ENCODE data around the gene TUBB3. TPM values are rescaled to one million over a fixed set of nuclear protein-coding genes. Genes with fewer than 3 reads are reported as not detected.
A peak's percentile ranks its signal among the peaks of the same experiment; 100 is the strongest.

Gene TUBB3
- total RNA-seq, 1 experiment from 2014 or later: 173 TPM

- ChIA-PET CTCF (interaction anchor here (1.2 kb wide), 1 partner anchor 11 kb away, joined by 4 read pairs; no protein-coding TSS in a partner anchor), POLR2A (no interaction called here), RAD21 (ENCODE audit: low non-redundant PET in 1 of 2, low total read pairs in 2 of 2, uncharacterized antibody in 2 of 2, unreplicated experiment in 2 of 2) (no interaction called here)
- DNase-seq (ENCODE audit: low read depth, low spot score) (no peak), ATAC-seq (no peak)
- Histone ChIP-seq H3K4me2 (ENCODE audit: low read length) (no peak overlapping the region), H3K9me3 (ENCODE audit: control insufficient read depth in 1 of 2, insufficient read depth in 1 of 2, low read depth in 1 of 2, low read length in 2 of 2) (no peaks in the 10 kb centered on the region), H3K4me1 (ENCODE audit: control insufficient read depth in 1 of 2, insufficient read depth in 2 of 2, low read length in 2 of 2) (no peaks in the 10 kb centered on the region), H3K79me2 (ENCODE audit: insufficient read depth, low read length) (peaks cover 3% of the 10 kb centered on the region; the same call in 1 of the 2 replicates), H3K27ac (ENCODE audit: low read depth, low read length) (no peak overlapping the region), H3K9me2 (ENCODE audit: insufficient read depth) (no peaks in the 10 kb centered on the region), H3K4me3 (replicated peaks in 1 of 2; ENCODE audit: low read depth in 1 of 2, low read length in 2 of 2) (no peak overlapping the region), H3K27me3 (ENCODE audit: insufficient read depth, low read length) (no peaks in the 10 kb centered on the region), H4K20me1 (ENCODE audit: insufficient read depth) (no peaks in the 10 kb centered on the region), H3K36me3 (ENCODE audit: control insufficient read depth in 1 of 2, insufficient read depth in 2 of 2, low read length in 2 of 2) (peaks cover 39 to 59% of the 10 kb centered on the region in 2 experiments), H3K9ac (ENCODE audit: low read length) (no peak overlapping the region), H2AFZ (ENCODE audit: low read depth, low read length, poor library complexity, severe bottlenecking) (no peak overlapping the region)
- intact Hi-C loops (cut with micrococcal nuclease): no loop called here
- no TSS peak for BruUV-seq (replicated peaks)
- TF ChIP-seq ZBTB33 (IDR thresholded peaks at IDR 0.05; ENCODE audit: extremely low read depth, insufficient replicate concordance, low read length) (no peak), EZH2 (IDR thresholded peaks at IDR 0.05) (no peak), EZH2phosphoT487 (IDR thresholded peaks at IDR 0.05; ENCODE audit: borderline replicate concordance) (no peak), ZFX (IDR thresholded peaks at IDR 0.05) (0 out of 2 replicates have a peak, but pooled peaks have one; percentile 3)
- TF ChIP-seq, protein P1, sequence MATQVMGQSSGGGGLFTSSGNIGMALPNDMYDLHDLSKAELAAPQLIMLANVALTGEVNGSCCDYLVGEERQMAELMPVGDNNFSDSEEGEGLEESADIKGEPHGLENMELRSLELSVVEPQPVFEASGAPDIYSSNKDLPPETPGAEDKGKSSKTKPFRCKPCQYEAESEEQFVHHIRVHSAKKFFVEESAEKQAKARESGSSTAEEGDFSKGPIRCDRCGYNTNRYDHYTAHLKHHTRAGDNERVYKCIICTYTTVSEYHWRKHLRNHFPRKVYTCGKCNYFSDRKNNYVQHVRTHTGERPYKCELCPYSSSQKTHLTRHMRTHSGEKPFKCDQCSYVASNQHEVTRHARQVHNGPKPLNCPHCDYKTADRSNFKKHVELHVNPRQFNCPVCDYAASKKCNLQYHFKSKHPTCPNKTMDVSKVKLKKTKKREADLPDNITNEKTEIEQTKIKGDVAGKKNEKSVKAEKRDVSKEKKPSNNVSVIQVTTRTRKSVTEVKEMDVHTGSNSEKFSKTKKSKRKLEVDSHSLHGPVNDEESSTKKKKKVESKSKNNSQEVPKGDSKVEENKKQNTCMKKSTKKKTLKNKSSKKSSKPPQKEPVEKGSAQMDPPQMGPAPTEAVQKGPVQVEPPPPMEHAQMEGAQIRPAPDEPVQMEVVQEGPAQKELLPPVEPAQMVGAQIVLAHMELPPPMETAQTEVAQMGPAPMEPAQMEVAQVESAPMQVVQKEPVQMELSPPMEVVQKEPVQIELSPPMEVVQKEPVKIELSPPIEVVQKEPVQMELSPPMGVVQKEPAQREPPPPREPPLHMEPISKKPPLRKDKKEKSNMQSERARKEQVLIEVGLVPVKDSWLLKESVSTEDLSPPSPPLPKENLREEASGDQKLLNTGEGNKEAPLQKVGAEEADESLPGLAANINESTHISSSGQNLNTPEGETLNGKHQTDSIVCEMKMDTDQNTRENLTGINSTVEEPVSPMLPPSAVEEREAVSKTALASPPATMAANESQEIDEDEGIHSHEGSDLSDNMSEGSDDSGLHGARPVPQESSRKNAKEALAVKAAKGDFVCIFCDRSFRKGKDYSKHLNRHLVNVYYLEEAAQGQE (IDR thresholded peaks at IDR 0.05; ENCODE audit: low read depth): no peak
These were observed 23.2 kb upstream of the TUBB3 start for GRCh38 chr16:89899879-89900481.

Data from HCT116 (cell line).